Endodermal cell (in vitro differentiated cells): Measurements from ENCODE around the gene FGFR2. TPM values are rescaled to one million over a fixed set of nuclear protein-coding genes. Genes with fewer than 3 reads are reported as not detected.
"Not testable (repeated sequence)": the region's sequence is repeated elsewhere in the genome, so short reads cannot be mapped to it uniquely, and the experiment has no call there.

Experiments used
- DNase-seq: peaks from one replicate; pipeline ENCODE4 v3.0.0-alpha.2; 2017
- H3K27ac ChIP-seq: 2 replicates; pipeline ENCODE4 v1.5.1; 2013; ENCODE audit warnings: mild to moderate bottlenecking, low read depth, low read length, moderate library complexity
- H3K27me3 ChIP-seq: 2 replicates; pipeline ENCODE4 v1.6.1; 2013; ENCODE audit warnings: mild to moderate bottlenecking, low read length, moderate library complexity; ENCODE audit not compliant: insufficient read depth, control insufficient read depth, poor library complexity, severe bottlenecking
- H3K36me3 ChIP-seq: 2 replicates; pipeline ENCODE4 v1.7.0; 2013; ENCODE audit warnings: mild to moderate bottlenecking, low read length, moderate library complexity; ENCODE audit not compliant: control insufficient read depth, insufficient read depth
- H3K4me1 ChIP-seq: one replicate; pipeline ENCODE4 v1.7.0; 2013; ENCODE audit warnings: low read length; ENCODE audit not compliant: control insufficient read depth, insufficient read depth
- H3K4me3 ChIP-seq: 2 replicates; pipeline ENCODE4 v1.5.1; 2013; ENCODE audit warnings: mild to moderate bottlenecking, low read length, moderate library complexity
- H3K9ac ChIP-seq: 2 replicates; pipeline ENCODE4 v1.6.1; 2013; ENCODE audit warnings: mild to moderate bottlenecking, low read length, moderate library complexity; ENCODE audit not compliant: poor library complexity, severe bottlenecking; ENCODE audit errors: extremely low read depth
- H3K9me3 ChIP-seq: 2 replicates; pipeline ENCODE4 v1.6.1; 2013; ENCODE audit warnings: mild to moderate bottlenecking, low read length, moderate library complexity; ENCODE audit not compliant: control insufficient read depth
- H3K27ac Mint-ChIP-seq: 2 replicates; pipeline ENCODE4 v1.8.0; 2020; ENCODE audit warnings: mixed read lengths
- H3K27me3 Mint-ChIP-seq: 2 replicates; pipeline ENCODE4 v1.8.0; 2021; ENCODE audit warnings: mild to moderate bottlenecking, mixed read lengths; ENCODE audit not compliant: insufficient read depth
- H3K36me3 Mint-ChIP-seq: 2 replicates; pipeline ENCODE4 v1.8.0; 2020; ENCODE audit warnings: low read depth, mixed read lengths
- H3K4me1 Mint-ChIP-seq: 2 replicates; pipeline ENCODE4 v1.8.0; 2020; ENCODE audit warnings: mixed read lengths
- H3K4me3 Mint-ChIP-seq: 2 replicates; pipeline ENCODE4 v1.8.0; 2020; ENCODE audit warnings: mild to moderate bottlenecking, moderate library complexity, mixed read lengths
- H3K9me3 Mint-ChIP-seq: 2 replicates; pipeline ENCODE4 v1.8.0; 2020; ENCODE audit warnings: mild to moderate bottlenecking, mixed read lengths
- WGBS, 2 experiments: methylation state at CpG; one replicate each; pipeline versions ENCODE4 v1.1.5 to v1.1.7; 2013; ENCODE audit warnings: missing lambda C conversion rate in 2 of 2, mixed read lengths in 1 of 2; ENCODE audit not compliant: insufficient coverage in 1 of 2, insufficient read length in 1 of 2; 5-methylcytosine and 5-hydroxymethylcytosine counted together
- total RNA-seq, 2 donors: library from RNA; stranded (reverse); fragmentation: NEBNext Ultra II Directional in 1 of 2; extraction: Animal tissue kit (Norgen Biotek cat#: 25700) in 1 of 2; gene quantifications; 2 replicates in 1 of 2; 3 replicates in 1 of 2; pipeline ENCODE4 v1.2.1, GENCODE V29; 2021
- TF ChIP-seq, protein P1 (sequence below): fragments of 200-600 bp; sonication (generic); conservative IDR thresholded peaks from 2 replicates; pipeline ENCODE4 v1.5.0; 2021; ENCODE audit warnings: antibody characterized with exemption, mild to moderate bottlenecking

FGFR2 gene
- total RNA-seq, 2 donors from 2014 or later = 56.5 to 77.0 TPM

- Histone ChIP-seq H3K4me3 (no peak overlapping the region), H3K27ac (no peak overlapping the region), H3K9me3 (peaks cover 2% of the 10 kb centered on the region), H3K4me1 (peaks cover 14% of the 10 kb centered on the region), H3K9ac (no peak overlapping the region), H3K36me3 (peaks cover 16% of the 10 kb centered on the region), H3K27me3 (no peaks in the 10 kb centered on the region)
- H3K4me3 Mint-ChIP-seq = no peak overlapping the region
- TF ChIP-seq, protein P1, sequence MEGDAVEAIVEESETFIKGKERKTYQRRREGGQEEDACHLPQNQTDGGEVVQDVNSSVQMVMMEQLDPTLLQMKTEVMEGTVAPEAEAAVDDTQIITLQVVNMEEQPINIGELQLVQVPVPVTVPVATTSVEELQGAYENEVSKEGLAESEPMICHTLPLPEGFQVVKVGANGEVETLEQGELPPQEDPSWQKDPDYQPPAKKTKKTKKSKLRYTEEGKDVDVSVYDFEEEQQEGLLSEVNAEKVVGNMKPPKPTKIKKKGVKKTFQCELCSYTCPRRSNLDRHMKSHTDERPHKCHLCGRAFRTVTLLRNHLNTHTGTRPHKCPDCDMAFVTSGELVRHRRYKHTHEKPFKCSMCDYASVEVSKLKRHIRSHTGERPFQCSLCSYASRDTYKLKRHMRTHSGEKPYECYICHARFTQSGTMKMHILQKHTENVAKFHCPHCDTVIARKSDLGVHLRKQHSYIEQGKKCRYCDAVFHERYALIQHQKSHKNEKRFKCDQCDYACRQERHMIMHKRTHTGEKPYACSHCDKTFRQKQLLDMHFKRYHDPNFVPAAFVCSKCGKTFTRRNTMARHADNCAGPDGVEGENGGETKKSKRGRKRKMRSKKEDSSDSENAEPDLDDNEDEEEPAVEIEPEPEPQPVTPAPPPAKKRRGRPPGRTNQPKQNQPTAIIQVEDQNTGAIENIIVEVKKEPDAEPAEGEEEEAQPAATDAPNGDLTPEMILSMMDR = no peak
- no peak overlapping the region for H3K27ac Mint-ChIP-seq
- no peak for DNase-seq
- no peaks in the 10 kb centered on the region for H3K9me3 Mint-ChIP-seq
- H3K27me3 Mint-ChIP-seq = no peaks in the 10 kb centered on the region
- WGBS, 2 experiments = 96 to 97% methylated on average over 5 to 7 of the region's 7 CpGs
- peaks cover 41% of the 10 kb centered on the region for H3K36me3 Mint-ChIP-seq
- peaks cover 28% of the 10 kb centered on the region for H3K4me1 Mint-ChIP-seq
Measured at GRCh38 chr10:121556455-121556854, 41.8 kb downstream of the FGFR2 start.

- Histone ChIP-seq H3K9me3 (peaks cover 12% of the 10 kb centered on the region), H3K36me3 (peaks cover 23% of the 10 kb centered on the region), H3K4me1 (peaks cover 14% of the 10 kb centered on the region)
- H3K27ac ChIP-seq, H3K27me3 ChIP-seq, H3K9ac ChIP-seq, H3K4me3 Mint-ChIP-seq, DNase-seq, H3K9me3 Mint-ChIP-seq, H3K27ac Mint-ChIP-seq, H3K4me3 ChIP-seq, H3K27me3 Mint-ChIP-seq: not testable (repeated sequence)
- peaks cover 28% of the 10 kb centered on the region for H3K4me1 Mint-ChIP-seq
- 95% methylated on average over 9 of the region's 9 CpGs for WGBS, 2 experiments
- peaks cover 45% of the 10 kb centered on the region for H3K36me3 Mint-ChIP-seq
Measured at GRCh38 chr10:121554916-121555315, 43.3 kb downstream of the FGFR2 start.

GRCh38 chr10:121553511-121554264 is 44.6 kb downstream of the FGFR2 start:
- peaks cover 35% of the 10 kb centered on the region for H3K36me3 ChIP-seq
- DNase-seq = no peak
- 82 to 87% methylated on average over 5 to 8 of the region's 8 CpGs for WGBS, 2 experiments
- peaks cover 8% of the 10 kb centered on the region for H3K9me3 Mint-ChIP-seq
- no peak overlapping the region for H3K9ac ChIP-seq
- peaks cover 53% of the 10 kb centered on the region for H3K36me3 Mint-ChIP-seq
- no peak overlapping the region for H3K4me3 Mint-ChIP-seq
- peak overlapping the region; percentile 64 for H3K27ac ChIP-seq
- no peaks in the 10 kb centered on the region for H3K27me3 ChIP-seq
- peaks cover 28% of the 10 kb centered on the region for H3K4me1 Mint-ChIP-seq
- H3K4me1 ChIP-seq = peaks cover 14% of the 10 kb centered on the region
- TF ChIP-seq, protein P1 = no peak
- H3K27me3 Mint-ChIP-seq = no peaks in the 10 kb centered on the region
- H3K27ac Mint-ChIP-seq = peak overlapping the region; percentile 26
- H3K4me3 ChIP-seq = no peak overlapping the region
- peaks cover 18% of the 10 kb centered on the region for H3K9me3 ChIP-seq
